ENCODE measurements around the gene ASPRV1. TPM values are rescaled to one million over a fixed set of nuclear protein-coding genes. Genes with fewer than 3 reads are reported as not detected.

ASPRV1 gene
- polyA plus RNA-seq, 1 donor = 1.5 TPM

DNA sequence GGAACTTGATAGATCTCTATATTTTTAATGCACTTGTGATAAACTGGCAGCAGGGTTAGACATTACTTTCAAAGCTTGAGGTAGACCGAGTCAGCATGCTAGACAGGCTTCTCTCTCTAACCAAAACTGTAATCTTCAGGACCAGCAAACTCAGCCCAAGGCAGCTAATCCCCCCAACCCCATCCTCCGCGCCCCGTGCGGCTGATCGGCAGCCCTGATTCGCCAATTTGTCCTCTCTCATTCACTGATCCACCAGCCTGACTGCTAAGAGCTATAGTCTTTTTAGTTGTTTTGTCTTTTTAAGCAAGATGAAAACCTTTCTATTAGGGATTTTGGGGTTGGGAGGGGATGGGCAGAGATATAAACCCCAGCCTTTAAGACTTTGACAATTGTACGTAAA is 20.7 kb downstream of the ASPRV1 start:
- H3K4me3 ChIP-seq (ENCODE audit: low read length) = no peak overlapping the region
- H3K4me1 ChIP-seq (ENCODE audit: control insufficient read depth, insufficient read depth, low read length) = peaks cover 12% of the 10 kb centered on the region
- no peak overlapping the region for H3K27ac ChIP-seq (ENCODE audit: low read length)
- no peak for DNase-seq
- H3K9me3 ChIP-seq (ENCODE audit: control insufficient read depth, low read depth, low read length) = no peaks in the 10 kb centered on the region
- 100% methylated on average over 1 of the region's 8 CpGs for WGBS (ENCODE audit: insufficient coverage, low lambda C conversion rate)
- H3K36me3 ChIP-seq (ENCODE audit: control insufficient read depth, insufficient read depth, low read length) = peaks cover 71% of the 10 kb centered on the region
- H3K27me3 ChIP-seq (ENCODE audit: control insufficient read depth, insufficient read depth, low read length) = no peaks in the 10 kb centered on the region

DNA sequence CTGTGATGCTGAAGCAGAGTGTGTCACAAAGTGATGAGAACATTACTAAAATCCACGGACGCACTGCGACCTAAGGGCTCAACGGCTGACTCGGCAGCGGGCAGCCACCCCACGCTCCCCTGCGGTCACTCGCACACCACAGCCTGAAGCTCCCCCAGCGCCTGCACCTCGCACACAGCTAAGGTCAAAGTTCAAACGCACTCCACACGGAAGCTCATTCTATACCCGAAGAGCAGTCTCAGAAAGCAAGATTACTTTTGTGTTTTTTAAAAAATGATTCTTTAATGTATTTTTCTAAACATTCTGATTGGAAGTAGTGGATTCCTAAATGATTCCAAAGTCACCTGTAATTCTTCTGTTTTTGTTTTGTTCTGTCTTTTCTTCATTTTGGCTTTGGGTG is 21.7 kb downstream of the ASPRV1 start:
- H3K27ac ChIP-seq (ENCODE audit: low read length) = peak overlapping the region; percentile 28
- DNase-seq = peak; percentile 40 to 74
- H3K36me3 ChIP-seq (ENCODE audit: control insufficient read depth, insufficient read depth, low read length) = peaks cover 78% of the 10 kb centered on the region
- no CpG with 5 or more reads among the region's 14 CpGs for WGBS (ENCODE audit: insufficient coverage, low lambda C conversion rate)
- H3K27me3 ChIP-seq (ENCODE audit: control insufficient read depth, insufficient read depth, low read length) = no peaks in the 10 kb centered on the region
- peaks cover 18% of the 10 kb centered on the region for H3K4me1 ChIP-seq (ENCODE audit: control insufficient read depth, insufficient read depth, low read length)
- H3K4me3 ChIP-seq (ENCODE audit: low read length) = no peak overlapping the region
- no peaks in the 10 kb centered on the region for H3K9me3 ChIP-seq (ENCODE audit: control insufficient read depth, low read depth, low read length)

DNA sequence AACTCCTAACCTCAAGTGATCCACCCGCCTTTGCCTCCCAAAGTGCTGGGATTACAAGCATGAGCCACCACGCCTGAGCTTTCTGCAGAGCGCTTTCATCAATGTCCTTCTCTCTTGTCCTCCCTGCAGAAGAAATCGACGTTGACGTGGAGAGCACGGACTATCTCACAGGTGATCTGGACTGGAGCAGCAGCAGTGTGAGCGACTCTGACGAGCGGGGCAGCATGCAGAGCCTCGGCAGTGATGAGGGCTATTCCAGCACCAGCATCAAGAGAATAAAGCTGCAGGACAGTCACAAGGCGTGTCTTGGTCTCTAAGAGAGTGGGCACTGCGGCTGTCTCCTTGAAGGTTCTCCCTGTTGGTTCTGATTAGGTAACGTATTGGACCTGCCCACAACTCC is 23.5 kb downstream of the ASPRV1 start:
- 100% methylated on average over 3 of the region's 14 CpGs for WGBS (ENCODE audit: insufficient coverage, low lambda C conversion rate)
- DNase-seq = no peak
- peaks cover 70% of the 10 kb centered on the region for H3K36me3 ChIP-seq (ENCODE audit: control insufficient read depth, insufficient read depth, low read length)

DNA sequence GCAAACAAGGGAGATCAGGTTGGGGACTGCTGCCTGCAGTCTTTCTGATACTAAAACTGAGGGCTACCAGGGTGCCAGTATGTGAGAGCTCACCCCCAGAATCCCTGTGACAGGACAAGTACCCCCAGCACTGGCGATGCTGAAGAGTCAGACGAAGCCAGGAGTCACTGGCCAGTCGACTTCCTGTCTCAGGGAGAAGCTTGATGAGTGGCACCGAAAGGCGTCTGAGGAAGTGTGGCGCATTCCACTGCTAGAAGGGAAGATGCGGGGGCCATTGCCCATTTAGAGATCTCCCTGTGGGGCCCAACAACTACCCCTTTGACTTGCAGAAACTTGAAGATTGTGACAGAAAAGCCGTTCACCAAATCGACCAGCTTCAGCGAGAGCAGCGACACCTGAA is 24.5 kb downstream of the ASPRV1 start:
- no CpG with 5 or more reads among the region's 11 CpGs for WGBS (ENCODE audit: insufficient coverage, low lambda C conversion rate)
- no peak overlapping the region for H3K4me3 ChIP-seq (ENCODE audit: low read length)
- no peak overlapping the region for H3K27ac ChIP-seq (ENCODE audit: low read length)
- peaks cover 34% of the 10 kb centered on the region for H3K4me1 ChIP-seq (ENCODE audit: control insufficient read depth, insufficient read depth, low read length)
- H3K27me3 ChIP-seq (ENCODE audit: control insufficient read depth, insufficient read depth, low read length) = no peaks in the 10 kb centered on the region
- DNase-seq = no peak
- no peaks in the 10 kb centered on the region for H3K9me3 ChIP-seq (ENCODE audit: control insufficient read depth, low read depth, low read length)
- H3K36me3 ChIP-seq (ENCODE audit: control insufficient read depth, insufficient read depth, low read length) = peaks cover 65% of the 10 kb centered on the region

More for the DNA sequence above, 23.5 kb downstream of the ASPRV1 start:
- Histone ChIP-seq H3K4me1 (ENCODE audit: control insufficient read depth, insufficient read depth, low read length) (peaks cover 30% of the 10 kb centered on the region), H3K27ac (ENCODE audit: low read length) (no peak overlapping the region), H3K4me3 (ENCODE audit: low read length) (no peak overlapping the region), H3K27me3 (ENCODE audit: control insufficient read depth, insufficient read depth, low read length) (no peaks in the 10 kb centered on the region), H3K9me3 (ENCODE audit: control insufficient read depth, low read depth, low read length) (no peaks in the 10 kb centered on the region)

DNA sequence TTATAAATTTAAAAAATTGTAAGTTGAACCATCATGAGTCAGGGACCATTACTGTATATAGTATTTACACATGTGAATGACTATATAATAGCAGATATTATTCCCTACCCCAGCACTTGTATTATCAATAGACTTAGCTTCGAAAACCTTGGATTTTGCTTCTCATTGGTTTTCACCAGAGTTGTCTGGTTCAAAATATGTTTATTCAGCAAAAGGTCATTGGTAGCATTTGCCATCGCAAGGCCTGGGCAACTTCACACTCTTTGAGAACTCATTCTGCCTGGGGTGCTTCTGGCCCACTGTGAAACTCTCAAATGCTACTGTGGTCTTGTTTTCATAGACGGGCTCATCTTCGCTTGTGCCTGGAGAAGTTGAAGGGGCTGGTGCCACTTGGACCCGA is 26.4 kb downstream of the ASPRV1 start:
- peak overlapping the region; percentile 83 for H3K27ac ChIP-seq (ENCODE audit: low read length)
- H3K36me3 ChIP-seq (ENCODE audit: control insufficient read depth, insufficient read depth, low read length) = peaks cover 53% of the 10 kb centered on the region
- no peaks in the 10 kb centered on the region for H3K27me3 ChIP-seq (ENCODE audit: control insufficient read depth, insufficient read depth, low read length)
- WGBS (ENCODE audit: insufficient coverage, low lambda C conversion rate) = no CpG with 5 or more reads among the region's 5 CpGs
- H3K4me1 ChIP-seq (ENCODE audit: control insufficient read depth, insufficient read depth, low read length) = peaks cover 31% of the 10 kb centered on the region
- no peak for DNase-seq
- H3K4me3 ChIP-seq (ENCODE audit: low read length) = no peak overlapping the region
- H3K9me3 ChIP-seq (ENCODE audit: control insufficient read depth, low read depth, low read length) = no peaks in the 10 kb centered on the region

DNA sequence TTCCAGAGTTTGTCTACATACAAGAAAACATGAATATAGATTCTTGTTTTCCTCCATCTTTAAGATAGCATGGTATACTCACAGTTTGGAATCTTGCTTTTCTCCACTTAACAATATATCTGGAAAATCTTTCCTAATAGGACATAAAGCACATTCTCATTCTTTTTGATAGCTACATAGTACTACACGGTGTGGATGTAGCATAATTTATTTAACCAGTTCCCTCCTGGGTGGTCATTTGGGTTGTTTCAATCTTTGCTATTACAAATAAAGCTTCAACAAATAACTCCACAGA is 26.9 kb downstream of the ASPRV1 start:
- WGBS (ENCODE audit: insufficient coverage, low lambda C conversion rate) = 67% methylated on average over 1 of the region's 1 CpG

DNA sequence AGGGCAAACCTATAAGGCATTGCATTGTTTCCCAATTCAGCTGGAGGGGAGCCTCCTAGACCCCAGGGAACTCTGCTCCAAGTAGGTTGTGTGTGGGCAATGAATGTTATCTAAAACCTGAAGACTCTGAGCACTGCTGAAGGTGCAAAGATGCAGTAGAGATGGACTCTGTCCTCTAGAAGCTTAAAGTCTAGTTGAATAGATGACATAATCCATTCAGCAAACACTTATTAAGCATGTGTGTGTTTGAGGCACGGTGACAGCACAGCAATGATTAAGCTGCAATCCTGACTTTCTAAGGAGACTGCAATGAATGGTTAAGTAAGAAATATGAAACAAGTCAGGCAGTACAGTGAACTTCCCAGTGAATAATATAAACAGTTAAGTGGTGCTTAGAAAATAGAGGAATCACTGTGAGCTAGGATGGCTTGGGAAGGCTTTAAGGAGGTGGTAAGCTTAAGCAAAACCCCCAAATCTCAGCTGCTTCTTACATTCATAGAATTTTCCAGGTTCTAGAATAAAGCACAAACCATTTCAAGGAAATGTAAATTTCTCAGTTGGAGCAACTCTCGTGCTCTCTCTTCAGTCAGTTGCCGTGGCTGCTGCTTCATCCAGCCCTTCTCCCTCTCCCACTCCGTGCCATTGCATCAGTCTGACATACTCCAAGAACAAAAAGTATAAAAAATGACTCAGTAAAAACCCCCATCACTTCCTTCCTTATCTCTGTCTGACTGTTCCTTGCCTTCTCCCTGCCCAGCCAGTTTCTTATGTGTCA is 27.4 kb downstream of the ASPRV1 start:
- WGBS (ENCODE audit: insufficient coverage, low lambda C conversion rate) = 40% methylated on average over 3 of the region's 4 CpGs
- H3K9me3 ChIP-seq (ENCODE audit: control insufficient read depth, low read depth, low read length) = no peaks in the 10 kb centered on the region
- DNase-seq = peak; percentile 84 to 93

More for the DNA sequence above, 26.9 kb downstream of the ASPRV1 start:
- no peak for DNase-seq
- no peak overlapping the region for H3K4me3 ChIP-seq (ENCODE audit: low read length)
- no peaks in the 10 kb centered on the region for H3K9me3 ChIP-seq (ENCODE audit: control insufficient read depth, low read depth, low read length)
- peak overlapping the region; percentile 83 for H3K27ac ChIP-seq (ENCODE audit: low read length)
- peaks cover 50% of the 10 kb centered on the region for H3K36me3 ChIP-seq (ENCODE audit: control insufficient read depth, insufficient read depth, low read length)
- H3K27me3 ChIP-seq (ENCODE audit: control insufficient read depth, insufficient read depth, low read length) = no peaks in the 10 kb centered on the region
- peaks cover 28% of the 10 kb centered on the region for H3K4me1 ChIP-seq (ENCODE audit: control insufficient read depth, insufficient read depth, low read length)

DNA sequence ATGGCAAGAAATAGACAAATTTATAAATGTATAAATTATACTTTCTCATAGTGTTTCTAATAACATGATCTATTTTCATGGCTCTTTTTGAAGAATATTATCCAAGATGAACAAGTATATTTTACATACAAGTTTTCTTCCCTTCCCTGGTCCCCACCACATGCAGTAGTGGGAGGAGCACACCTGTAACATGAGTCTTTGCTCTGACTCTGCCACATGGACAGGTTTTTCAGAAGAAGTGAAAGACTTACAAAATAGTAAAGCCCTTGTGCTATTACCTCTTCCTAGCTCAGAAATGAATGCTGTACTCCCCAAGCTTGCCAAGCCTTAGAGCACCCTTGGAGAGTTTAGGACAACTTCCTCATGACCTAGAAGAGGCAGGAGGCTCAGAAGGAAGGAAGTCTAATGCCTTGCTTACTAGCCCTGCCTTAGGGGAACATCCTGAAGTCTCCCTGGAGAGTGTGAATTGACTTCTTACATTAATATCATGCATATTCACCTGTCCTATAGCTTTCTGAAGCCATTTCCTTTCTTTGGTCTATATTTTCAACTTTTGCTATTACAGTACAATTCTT is 28.1 kb downstream of the ASPRV1 start:
- Histone ChIP-seq H3K36me3 (ENCODE audit: control insufficient read depth, insufficient read depth, low read length) (peaks cover 51% of the 10 kb centered on the region), H3K4me1 (ENCODE audit: control insufficient read depth, insufficient read depth, low read length) (peaks cover 28% of the 10 kb centered on the region), H3K27me3 (ENCODE audit: control insufficient read depth, insufficient read depth, low read length) (no peaks in the 10 kb centered on the region), H3K9me3 (ENCODE audit: control insufficient read depth, low read depth, low read length) (no peaks in the 10 kb centered on the region), H3K4me3 (ENCODE audit: low read length) (no peak overlapping the region), H3K27ac (ENCODE audit: low read length) (peak overlapping the region; percentile 83)
- no peak for DNase-seq

More for the DNA sequence above, 27.4 kb downstream of the ASPRV1 start:
- no peak overlapping the region for H3K4me3 ChIP-seq (ENCODE audit: low read length)
- H3K4me1 ChIP-seq (ENCODE audit: control insufficient read depth, insufficient read depth, low read length) = peaks cover 28% of the 10 kb centered on the region
- peaks cover 52% of the 10 kb centered on the region for H3K36me3 ChIP-seq (ENCODE audit: control insufficient read depth, insufficient read depth, low read length)
- H3K27ac ChIP-seq (ENCODE audit: low read length) = peak overlapping the region; percentile 83
- H3K27me3 ChIP-seq (ENCODE audit: control insufficient read depth, insufficient read depth, low read length) = no peaks in the 10 kb centered on the region

DNA sequence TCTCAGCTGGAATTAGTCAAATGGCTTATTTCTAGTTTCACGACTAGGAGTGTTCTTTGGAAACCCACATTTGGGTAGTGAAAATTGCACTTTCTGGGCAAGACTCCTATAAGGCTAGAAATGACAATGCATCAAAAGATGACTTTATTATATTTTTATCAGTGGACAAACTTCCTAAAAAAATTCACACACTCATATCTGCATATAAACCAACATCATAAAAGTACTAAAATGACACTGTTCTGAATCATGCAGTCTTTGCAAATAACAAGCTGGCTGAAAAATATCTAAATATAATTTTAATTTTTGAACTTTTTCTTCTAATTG is 28.9 kb downstream of the ASPRV1 start:
- Histone ChIP-seq H3K27me3 (ENCODE audit: control insufficient read depth, insufficient read depth, low read length) (no peaks in the 10 kb centered on the region), H3K27ac (ENCODE audit: low read length) (peak overlapping the region; percentile 83), H3K9me3 (ENCODE audit: control insufficient read depth, low read depth, low read length) (no peaks in the 10 kb centered on the region), H3K4me1 (ENCODE audit: control insufficient read depth, insufficient read depth, low read length) (peaks cover 28% of the 10 kb centered on the region), H3K4me3 (ENCODE audit: low read length) (no peak overlapping the region), H3K36me3 (ENCODE audit: control insufficient read depth, insufficient read depth, low read length) (peaks cover 43% of the 10 kb centered on the region)
- DNase-seq = no peak
- WGBS (ENCODE audit: insufficient coverage, low lambda C conversion rate) = 100% methylated on average over 1 of the region's 1 CpG

DNA sequence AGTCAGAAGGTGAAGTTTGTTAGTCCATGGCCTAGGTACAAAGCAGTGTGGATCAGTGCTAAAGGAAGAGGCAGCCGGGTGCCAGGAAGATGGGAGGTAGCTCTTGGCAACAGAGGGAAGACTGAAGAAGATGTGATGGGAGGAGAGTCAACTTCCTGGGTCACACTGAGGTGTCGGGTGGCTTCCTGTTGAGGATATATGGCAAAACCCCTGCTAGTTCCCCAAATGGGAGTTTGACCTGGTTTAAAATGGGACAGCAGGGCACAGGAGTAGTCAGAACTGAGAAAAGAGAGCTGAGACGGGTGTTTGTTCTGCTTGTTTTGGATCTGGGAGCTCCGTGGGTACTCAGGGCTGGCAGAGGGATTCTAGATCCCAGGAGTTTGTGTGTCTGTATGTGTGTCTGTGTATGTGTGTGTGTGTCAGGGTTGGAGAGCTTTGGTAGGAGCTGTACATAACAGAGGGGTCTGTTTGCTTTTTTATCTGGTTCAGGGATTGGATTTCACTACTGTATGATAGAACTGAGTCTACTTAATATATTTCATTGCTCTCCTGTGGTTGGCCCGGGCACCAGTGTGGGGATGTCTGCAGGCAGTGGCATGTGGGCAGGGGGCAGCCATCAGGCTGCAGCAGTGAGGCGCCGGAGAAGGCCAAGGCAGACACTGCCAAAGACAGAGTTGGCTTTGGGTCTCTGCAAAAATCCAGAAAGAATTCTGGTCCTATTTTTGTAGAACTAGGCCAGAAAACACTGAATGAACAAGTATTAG is 29.4 kb downstream of the ASPRV1 start:
- Histone ChIP-seq H3K9me3 (ENCODE audit: control insufficient read depth, low read depth, low read length) (no peaks in the 10 kb centered on the region), H3K27me3 (ENCODE audit: control insufficient read depth, insufficient read depth, low read length) (no peaks in the 10 kb centered on the region), H3K27ac (ENCODE audit: low read length) (peak overlapping the region; percentile 83), H3K4me1 (ENCODE audit: control insufficient read depth, insufficient read depth, low read length) (peaks cover 28% of the 10 kb centered on the region), H3K4me3 (ENCODE audit: low read length) (no peak overlapping the region), H3K36me3 (ENCODE audit: control insufficient read depth, insufficient read depth, low read length) (peaks cover 41% of the 10 kb centered on the region)
- no peak for DNase-seq
- WGBS (ENCODE audit: insufficient coverage, low lambda C conversion rate) = 83% methylated on average over 2 of the region's 7 CpGs
